GM21717 (cell line): ENCODE results near the gene PRSS8.
A peak's percentile ranks its signal among the peaks of the same experiment; 100 is the strongest.
"Not testable (repeated sequence)": the region's sequence is repeated elsewhere in the genome, so short reads cannot be mapped to it uniquely, and the experiment has no call there.

Source experiments
- ATAC-seq: cut with Tn5 transposase; IDR thresholded peaks from one replicate; pipeline ENCODE4 v1.9.1; 2021; ENCODE audit warnings: mild to moderate bottlenecking, moderate library complexity; ENCODE audit not compliant: unreplicated experiment

The PRSS8 gene

GRCh38 chr16:31135535-31136286 is at the start of gene PRSS8:
Gene PRSS8 (minus strand): TSS chr16:31135727. CDS start chr16:31135498, 229 bp downstream.
- no peak for ATAC-seq

DNA sequence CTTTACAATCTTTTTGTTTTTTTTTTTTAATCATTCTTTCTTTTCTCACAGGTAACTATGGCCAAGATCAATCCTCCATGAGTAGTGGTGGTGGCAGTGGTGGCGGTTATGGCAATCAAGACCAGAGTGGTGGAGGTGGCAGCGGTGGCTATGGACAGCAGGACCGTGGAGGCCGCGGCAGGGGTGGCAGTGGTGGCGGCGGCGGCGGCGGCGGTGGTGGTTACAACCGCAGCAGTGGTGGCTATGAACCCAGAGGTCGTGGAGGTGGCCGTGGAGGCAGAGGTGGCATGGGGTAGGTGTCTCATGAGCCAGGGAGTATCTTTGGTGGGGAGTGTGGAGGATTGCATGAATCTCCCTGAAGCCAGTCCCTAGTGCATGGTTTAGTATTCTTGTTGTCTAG is 49.4 kb upstream of the PRSS8 start:
- no peak for ATAC-seq

DNA sequence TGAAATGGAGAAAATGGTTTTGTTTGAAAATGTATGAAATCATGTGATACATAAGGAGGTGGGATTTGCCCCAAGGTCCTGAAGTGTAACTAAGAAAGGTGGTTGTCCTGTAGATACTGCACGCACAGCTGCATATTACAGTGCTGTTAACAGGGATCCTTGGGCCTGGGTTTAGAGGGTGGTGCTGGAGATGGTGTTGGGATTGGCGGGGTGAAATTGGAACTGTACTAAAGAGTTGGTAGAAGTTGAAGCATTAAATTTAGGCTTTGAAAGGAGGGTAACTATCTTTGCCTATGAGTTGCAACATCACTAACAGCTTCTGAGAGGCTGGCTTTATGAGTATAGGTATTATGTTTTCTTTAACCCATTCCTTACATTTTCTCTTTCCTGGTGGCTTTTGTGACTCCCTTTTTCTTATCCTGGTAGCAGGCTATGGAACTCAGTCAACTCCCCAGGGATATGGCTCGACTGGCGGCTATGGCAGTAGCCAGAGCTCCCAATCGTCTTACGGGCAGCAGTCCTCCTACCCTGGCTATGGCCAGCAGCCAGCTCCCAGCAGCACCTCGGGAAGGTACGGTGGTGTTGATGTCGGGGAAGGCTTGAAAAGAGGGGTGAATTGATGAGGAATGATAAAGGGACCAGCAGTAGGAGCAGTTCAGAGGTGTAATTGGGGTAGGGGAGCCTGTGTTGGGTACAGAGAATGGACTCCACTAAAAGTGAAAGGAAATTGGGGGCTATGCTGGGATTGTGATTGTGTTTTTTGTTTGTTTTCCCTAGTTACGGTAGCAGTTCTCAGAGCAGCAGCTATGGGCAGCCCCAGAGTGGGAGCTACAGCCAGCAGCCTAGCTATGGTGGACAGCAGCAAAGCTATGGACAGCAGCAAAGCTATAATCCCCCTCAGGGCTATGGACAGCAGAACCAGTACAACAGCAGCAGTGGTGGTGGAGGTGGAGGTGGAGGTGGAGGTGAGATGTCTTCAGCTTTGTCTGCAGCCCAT is 48.2 kb upstream of the PRSS8 start:
- no peak for ATAC-seq

DNA sequence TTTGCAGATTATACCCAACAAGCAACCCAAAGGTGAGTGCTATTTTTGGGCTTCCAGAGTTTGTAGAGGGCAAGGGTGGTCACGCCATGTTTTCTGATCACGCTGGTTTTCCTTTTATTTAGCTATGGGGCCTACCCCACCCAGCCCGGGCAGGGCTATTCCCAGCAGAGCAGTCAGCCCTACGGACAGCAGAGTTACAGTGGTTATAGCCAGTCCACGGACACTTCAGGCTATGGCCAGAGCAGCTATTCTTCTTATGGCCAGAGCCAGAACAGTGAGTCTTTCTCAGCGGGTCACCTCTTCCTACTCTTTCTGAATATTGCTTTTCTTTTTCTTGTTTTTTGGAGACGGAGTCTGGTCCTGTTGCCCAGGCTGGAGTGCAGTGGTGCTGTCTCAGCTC is 46.9 kb upstream of the PRSS8 start:
- no peak for ATAC-seq

GRCh38 chr16:31181102-31181830 is 45.7 kb upstream of the PRSS8 start:
- no peak for ATAC-seq

- ATAC-seq = peak; percentile 52
Observed at GRCh38 chr16:31179747-31180459, 44.4 kb upstream of the PRSS8 start, which contains the start of gene FUS. Gene FUS (plus strand): TSS chr16:31180139. CDS start chr16:31180215, 76 bp downstream.

- no peak for ATAC-seq
Observed at GRCh38 chr16:31179219-31179746, 43.8 kb upstream of the PRSS8 start.

DNA sequence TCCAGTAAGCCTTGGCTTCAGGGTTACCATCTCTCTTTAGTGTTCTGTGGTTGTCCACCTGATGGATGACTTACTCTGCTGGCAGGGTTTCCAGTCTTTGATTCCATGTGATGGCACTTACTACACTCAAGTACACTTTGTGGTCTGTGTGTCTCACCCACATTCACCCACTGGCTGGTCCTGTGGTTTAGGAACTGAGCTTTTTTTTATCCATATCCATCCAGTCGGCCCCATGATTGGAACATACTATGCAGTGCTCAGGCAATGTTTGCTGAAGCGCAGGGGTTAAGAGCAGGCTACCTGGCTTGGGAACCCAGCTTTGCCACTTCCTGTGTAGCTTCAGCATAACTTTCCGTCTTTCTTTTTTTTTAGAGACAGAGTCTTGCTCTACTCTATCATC is 41.6 kb upstream of the PRSS8 start:
- ATAC-seq = no peak

DNA sequence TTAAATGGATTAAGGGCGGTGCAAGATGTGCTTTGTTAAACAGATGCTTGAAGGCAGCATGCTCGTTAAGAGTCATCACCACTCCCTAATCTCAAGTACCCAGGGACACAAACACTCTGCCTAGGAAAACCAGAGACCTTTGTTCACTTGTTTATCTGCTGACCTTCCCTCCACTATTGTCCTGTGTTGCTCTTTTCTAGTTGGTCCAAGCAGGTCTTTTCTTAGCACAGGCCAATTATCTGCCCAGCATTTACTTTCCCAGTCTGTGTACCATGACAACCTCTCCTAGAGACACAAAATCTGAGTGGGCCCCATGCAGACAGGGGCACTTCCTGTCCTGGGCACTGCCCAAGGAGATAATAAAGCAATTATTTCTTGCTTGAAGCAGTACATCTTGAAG is 34.5 kb upstream of the PRSS8 start:
- ATAC-seq = not testable (repeated sequence)

- no peak for ATAC-seq
Observed at GRCh38 chr16:31168848-31169247, 33.3 kb upstream of the PRSS8 start.

- no peak for ATAC-seq
Observed at GRCh38 chr16:31167315-31167714, 31.8 kb upstream of the PRSS8 start.

GRCh38 chr16:31157136-31157535 is 21.6 kb upstream of the PRSS8 start:
- ATAC-seq = no peak

- ATAC-seq = not testable (repeated sequence)
Observed at GRCh38 chr16:31150976-31151375, 15.4 kb upstream of the PRSS8 start.

DNA sequence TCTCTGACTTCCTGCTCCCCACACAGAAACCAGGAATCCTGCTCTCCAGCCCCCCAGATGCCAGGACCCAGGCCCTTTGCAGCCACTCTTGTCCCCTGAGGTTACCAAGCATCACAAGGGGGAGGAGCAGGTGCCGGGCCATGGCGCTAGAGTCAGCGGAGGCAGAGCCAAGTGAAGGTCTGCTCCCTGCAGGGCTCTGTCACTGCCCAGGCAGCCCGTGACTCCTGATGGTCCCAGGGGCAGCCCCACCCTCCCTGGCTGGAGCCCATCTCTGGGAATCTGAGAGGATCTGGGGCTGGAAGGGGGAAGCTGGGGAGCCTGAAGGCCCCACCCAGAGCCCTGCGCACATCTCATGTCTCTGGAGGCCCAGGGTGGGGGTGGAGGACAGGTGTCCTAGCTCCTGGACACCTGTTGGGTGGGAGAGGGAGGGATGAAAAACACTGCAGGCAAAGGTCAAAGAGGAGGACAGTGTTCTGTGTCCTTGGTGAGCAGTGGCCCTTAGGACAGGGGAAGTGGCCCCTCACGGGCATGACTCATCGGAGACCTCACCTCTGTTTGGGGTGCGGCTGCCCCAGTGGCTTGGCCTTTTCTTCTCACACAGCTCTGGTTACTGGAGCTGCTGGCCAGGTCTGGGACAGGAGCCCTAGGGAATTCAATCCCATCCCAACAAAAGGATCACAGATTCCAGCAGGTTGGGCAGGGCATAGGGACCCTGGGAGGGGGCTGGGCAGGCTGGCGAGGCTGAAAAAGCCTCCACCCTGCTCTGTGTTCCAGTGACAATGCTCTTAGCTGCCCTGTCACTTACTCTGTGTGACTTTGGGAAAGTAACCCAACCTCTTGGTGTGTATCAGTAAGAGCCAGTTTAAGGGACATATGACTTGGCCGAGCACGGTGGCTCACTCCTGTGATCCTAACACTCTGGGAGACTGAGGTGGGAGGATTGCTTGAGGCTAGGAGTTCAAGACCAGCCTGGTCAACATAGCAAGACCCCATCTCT is 14.7 kb upstream of the PRSS8 start, which contains the start of gene PRSS36:
TSS of gene PRSS36 (minus strand) at position 173 of the 997 bp plus-strand sequence. CDS start at position 142, 31 bp downstream.
- ATAC-seq = no peak

- no peak for ATAC-seq
Observed at GRCh38 chr16:31149332-31149731, 13.8 kb upstream of the PRSS8 start.

DNA sequence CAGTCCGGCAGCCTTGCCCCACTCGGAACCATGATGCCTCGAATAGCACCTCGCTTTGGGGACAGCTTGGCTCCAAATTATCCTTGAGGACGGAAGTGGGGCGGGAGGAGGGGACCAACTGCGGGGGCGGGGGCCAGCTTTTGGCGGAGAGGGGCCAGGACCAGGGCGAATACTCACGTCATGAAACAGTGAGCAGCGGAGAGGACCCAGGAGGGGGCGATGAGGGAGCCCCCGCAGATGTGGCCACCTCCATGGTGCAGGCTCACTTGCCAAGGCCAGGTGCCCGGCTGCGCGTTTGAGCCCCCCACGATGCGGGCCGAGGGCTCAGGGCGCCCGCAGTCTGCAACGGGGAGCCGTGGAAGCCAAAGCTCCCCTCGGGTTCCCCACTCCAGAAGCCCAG is 13.4 kb upstream of the PRSS8 start:
- no peak for ATAC-seq

DNA sequence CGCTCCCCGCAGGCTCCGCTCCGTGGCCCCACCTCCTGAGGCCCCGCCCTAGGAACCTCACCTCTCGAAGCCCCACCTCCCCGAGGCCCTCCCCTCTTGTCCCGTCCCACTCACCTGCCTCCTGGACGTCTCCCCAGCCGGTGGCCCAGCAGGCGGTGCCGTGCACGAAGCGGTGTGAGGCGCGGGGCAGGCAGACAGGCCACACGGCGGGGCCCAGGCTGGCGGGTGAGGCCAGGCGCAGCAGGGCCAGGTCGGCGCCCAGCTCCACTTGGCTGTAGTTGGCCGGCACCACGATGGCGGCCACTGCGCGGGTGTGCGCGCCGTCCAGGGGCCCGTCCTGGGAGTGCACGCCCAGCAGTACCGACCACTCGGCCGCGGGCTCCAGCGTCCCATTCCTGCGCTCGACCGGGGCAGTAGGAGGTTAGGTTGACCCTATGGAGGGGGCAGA is 12.8 kb upstream of the PRSS8 start:
- no peak for ATAC-seq

GRCh38 chr16:31147574-31147973 is 12.0 kb upstream of the PRSS8 start:
- no peak for ATAC-seq
